Adipose tissue (tissue), 3 donors: Measurements from ENCODE around the gene SPDYE11. TPM values are rescaled to one million over a fixed set of nuclear protein-coding genes. Genes with fewer than 3 reads are reported as not detected.
"Not testable (repeated sequence)": the region's sequence is repeated elsewhere in the genome, so short reads cannot be mapped to it uniquely, and the experiment has no call there.

Source experiments
- H3K27ac ChIP-seq: one replicate; pipeline ENCODE4 v1.5.1; 2013; ENCODE audit warnings: low read depth, low read length
- WGBS, 3 donors: extraction: QIAGEN DNeasy Blood & Tissue Kit; methylation state at CpG; one replicate each; pipeline ENCODE4 v1.1.7; 2013; 5-methylcytosine and 5-hydroxymethylcytosine counted together
- polyA plus RNA-seq, 3 donors: library from polyadenylated mRNA; stranded (reverse); fragments of 200-250 nt; gene quantifications; one replicate each; pipeline ENCODE4 v1.2.3, GENCODE V29; 2013
- donor health status: healthy with polysubstance abuse.
- donor health status: Bipolar disorder and iron deficiency.
- donor health status: healthy.

SPDYE11 gene, protein sequence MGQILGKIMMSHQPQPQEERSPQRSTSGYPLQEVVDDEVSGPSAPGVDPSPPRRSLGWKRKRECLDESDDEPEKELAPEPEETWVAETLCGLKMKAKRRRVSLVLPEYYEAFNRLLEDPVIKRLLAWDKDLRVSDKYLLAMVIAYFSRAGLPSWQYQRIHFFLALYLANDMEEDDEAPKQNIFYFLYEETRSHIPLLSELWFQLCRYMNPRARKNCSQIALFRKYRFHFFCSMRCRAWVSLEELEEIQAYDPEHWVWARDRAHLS
- polyA plus RNA-seq, result not detected

DNA sequence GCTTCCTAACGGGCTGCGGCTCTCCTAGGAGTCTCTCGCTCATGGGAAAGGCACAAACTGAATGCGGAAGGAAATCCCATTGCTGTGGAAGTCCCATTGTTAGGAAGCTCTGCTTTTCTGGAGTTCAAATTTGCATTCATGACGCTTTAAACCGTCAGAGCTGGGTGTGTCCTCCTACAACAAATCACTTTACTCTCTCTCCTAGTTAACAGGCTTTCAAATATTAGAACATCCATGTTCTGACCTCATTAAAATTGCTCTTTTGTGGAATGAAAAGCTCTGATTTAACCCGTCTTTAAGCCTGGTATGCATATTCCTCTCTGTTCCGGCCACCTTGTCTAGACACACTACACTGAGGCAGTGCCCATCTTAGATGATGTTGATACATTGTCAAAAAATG, at the start of gene SPDYE11:
SPDYE11 (minus strand) TSS at position 101 of the 400 bp plus-strand sequence. CDS start 1,800 bp downstream, outside the sequence.
- no CpG with 5 or more reads among the region's 8 CpGs for WGBS, 3 donors
- not testable (repeated sequence) for H3K27ac ChIP-seq

DNA sequence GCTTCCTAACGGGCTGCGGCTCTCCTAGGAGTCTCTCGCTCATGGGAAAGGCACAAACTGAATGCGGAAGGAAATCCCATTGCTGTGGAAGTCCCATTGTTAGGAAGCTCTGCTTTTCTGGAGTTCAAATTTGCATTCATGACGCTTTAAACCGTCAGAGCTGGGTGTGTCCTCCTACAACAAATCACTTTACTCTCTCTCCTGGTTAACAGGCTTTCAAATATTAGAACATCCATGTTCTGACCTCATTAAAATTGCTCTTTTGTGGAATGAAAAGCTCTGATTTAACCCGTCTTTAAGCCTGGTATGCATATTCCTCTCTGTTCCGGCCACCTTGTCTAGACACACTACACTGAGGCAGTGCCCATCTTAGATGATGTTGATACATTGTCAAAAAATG, 28.2 kb upstream of the SPDYE11 start, which contains the start of gene SPDYE9:
SPDYE9 (minus strand) TSS at position 101 of the 400 bp plus-strand sequence. CDS start 1,800 bp downstream, outside the sequence.
- no CpG with 5 or more reads among the region's 8 CpGs for WGBS, 3 donors
- H3K27ac ChIP-seq, result not testable (repeated sequence)

DNA sequence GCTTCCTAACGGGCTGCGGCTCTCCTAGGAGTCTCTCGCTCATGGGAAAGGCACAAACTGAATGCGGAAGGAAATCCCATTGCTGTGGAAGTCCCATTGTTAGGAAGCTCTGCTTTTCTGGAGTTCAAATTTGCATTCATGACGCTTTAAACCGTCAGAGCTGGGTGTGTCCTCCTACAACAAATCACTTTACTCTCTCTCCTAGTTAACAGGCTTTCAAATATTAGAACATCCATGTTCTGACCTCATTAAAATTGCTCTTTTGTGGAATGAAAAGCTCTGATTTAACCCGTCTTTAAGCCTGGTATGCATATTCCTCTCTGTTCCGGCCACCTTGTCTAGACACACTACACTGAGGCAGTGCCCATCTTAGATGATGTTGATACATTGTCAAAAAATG, 28.0 kb downstream of the SPDYE11 start, which contains the start of gene SPDYE8:
SPDYE8 (minus strand) TSS at position 101 of the 400 bp plus-strand sequence. CDS start 1,800 bp downstream, outside the sequence.
- no CpG with 5 or more reads among the region's 8 CpGs for WGBS, 3 donors
- not testable (repeated sequence) for H3K27ac ChIP-seq

DNA sequence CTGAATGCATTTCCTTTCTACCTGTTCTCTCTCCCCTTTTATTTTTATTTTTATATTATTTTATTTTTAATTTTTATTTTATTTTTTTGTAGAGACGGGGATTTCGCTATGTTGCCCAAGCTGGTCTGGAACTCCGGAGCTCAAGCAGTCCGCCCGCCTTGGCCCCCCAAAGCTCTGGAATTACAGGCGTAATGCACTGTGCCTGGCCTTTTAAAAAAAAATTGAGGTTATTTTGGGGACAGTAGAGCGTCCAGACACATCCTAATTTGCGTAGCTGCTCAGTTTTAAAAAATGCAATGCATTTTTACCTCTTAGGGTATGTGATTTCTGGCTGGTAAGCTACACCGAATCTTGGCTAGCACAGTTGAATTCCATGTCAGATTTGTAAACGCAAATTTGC, 51.2 kb downstream of the SPDYE11 start:
- 15 to 24% (median 17%) methylated on average over 10 of the region's 10 CpGs for WGBS, 3 donors
- H3K27ac ChIP-seq, result not testable (repeated sequence)

DNA sequence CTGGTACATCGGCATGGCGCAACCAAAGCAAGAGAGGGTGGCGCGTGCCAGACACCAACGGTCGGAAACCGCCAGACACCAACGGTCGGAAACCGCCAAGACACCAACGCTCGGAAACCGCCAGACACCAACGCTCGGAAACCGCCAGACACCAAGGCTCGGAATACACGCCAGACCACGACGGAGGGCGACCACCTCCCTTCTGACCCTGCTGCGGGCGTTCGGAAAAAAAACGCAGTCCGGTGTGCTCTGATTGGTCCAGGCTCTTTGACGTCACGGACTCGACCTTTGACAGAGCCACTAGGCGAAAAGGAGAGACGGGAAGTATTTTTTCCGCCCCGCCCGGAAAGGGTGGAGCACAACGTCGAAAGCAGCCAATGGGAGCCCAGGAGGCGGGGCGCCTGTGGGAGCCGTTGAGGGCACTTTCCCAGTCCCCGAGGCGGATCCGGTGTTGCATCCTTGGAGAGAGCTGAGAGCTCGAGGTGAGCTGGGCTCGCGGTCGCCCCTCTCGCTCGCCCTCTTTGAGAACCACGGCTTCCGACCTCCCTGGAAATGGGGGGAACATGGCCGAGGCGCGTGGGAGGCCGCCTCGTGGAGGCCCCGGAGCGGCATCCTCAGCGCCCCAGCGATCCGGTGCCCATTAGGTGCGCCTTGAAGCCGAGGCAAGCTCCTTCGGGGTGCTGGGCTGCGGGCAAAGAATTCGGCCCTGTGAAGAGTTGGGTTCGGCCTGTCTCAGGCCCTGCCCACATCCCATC, 51.8 kb downstream of the SPDYE11 start:
- WGBS, 3 donors, result 0 to 1% (median 0%) methylated on average over 37 to 45 of the region's 66 CpGs

DNA sequence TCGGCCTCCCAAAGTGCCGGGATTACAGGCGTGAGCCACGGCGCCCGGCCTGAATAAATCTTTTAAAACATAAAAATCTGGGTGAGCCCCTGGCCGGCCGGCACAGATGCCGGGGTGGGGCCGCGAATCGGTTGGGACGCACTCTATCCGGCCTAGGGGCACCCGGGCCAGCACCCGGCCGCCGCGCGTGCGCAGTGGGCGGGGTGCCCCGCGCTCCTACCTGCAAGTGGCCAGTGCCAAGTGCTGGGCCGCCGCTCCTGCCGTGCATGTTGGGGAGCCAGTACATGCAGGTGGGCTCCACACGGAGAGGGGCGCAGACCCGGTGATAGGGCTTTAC, 52.4 kb downstream of the SPDYE11 start:
- WGBS, 3 donors, result 0 to 1% (median 1%) methylated on average over 14 to 18 of the region's 30 CpGs
- H3K27ac ChIP-seq, result not testable (repeated sequence)

More for the DNA sequence above, 51.8 kb downstream of the SPDYE11 start:
- H3K27ac ChIP-seq, result not testable (repeated sequence)

DNA sequence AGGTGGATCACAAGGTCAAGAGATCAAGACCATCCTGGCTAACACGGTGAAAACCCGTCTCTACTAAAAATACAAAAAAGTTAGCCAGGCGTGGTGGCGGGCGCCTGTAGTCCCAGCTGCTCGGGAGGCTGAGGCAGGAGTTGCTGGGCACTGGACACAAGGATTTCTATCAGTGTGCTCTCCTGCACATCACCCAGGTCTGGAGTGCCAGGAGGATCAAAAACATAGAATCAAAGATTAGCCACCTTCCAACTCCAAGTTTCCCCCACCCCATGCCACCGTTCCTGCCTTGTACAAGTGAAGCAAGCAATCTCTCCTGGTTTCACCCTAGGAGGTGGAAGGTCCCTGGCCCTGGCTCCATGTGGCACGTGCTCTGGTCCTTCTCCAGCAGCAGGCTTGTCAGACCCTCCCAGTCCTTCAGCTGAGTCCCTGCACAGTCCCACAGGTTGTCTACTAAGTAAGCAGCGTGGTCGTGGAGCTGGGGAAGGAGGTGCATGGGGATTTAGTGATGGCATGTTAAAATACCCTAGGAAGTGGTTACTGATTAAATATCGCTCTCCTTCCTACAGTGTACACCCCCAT, 59.7 kb downstream of the SPDYE11 start:
- H3K27ac ChIP-seq, result not testable (repeated sequence)
- WGBS, 3 donors, result no CpG with 5 or more reads among the region's 11 CpGs

Other genes starting within 250 kb of the SPDYE11 start
- gene TYW1B, start 229.7 kb downstream of the SPDYE11 start, polyA plus RNA-seq, result 1 to 10 TPM in 1 of 3 donors, under 1 TPM in 2; 0.56 to 2.5 (median 0.79) TPM
- gene POM121, start 132.8 kb downstream of the SPDYE11 start, polyA plus RNA-seq, result 10 to 100 TPM in 2 of 3 donors, 1 to 10 TPM in 1; 9.6 to 31.3 (median 17.2) TPM
- 1 to 10 TPM in 1 of 3 donors, under 1 TPM in 1, not detected in 1; 0.30 to 1.0 TPM for gene TRIM74, start 88.4 kb downstream of the SPDYE11 start, polyA plus RNA-seq
- not detected for gene SPDYE8, start 28.1 kb downstream of the SPDYE11 start, polyA plus RNA-seq
- not detected for gene SPDYE9, start 28.1 kb upstream of the SPDYE11 start, polyA plus RNA-seq